ENCODE measurements around the gene TAGAP. TPM values are rescaled to one million over a fixed set of nuclear protein-coding genes. Genes with fewer than 3 reads are reported as not detected.

Gene TAGAP
- total RNA-seq, 1 experiment from 2014 or later, result 0.30 TPM

- CTCF ChIA-PET, result no interaction called here
- Histone ChIP-seq H3K4me2 (ENCODE audit: low read length) (no peak overlapping the region), H3K9ac (ENCODE audit: low read length) (no peak overlapping the region), H3K36me3 (ENCODE audit: control insufficient read depth in 1 of 2, insufficient read depth in 2 of 2, low read length in 2 of 2) (no peaks in the 10 kb centered on the region), H3K27me3 (ENCODE audit: insufficient read depth, low read length) (no peaks in the 10 kb centered on the region), H3K9me3 (ENCODE audit: control insufficient read depth in 1 of 2, insufficient read depth in 1 of 2, low read depth in 1 of 2, low read length in 2 of 2) (peaks cover 4 to 7% of the 10 kb centered on the region in 2 experiments; a peak in 1 of 4 replicates), H3K27ac (ENCODE audit: low read depth, low read length) (no peak overlapping the region), H3K79me2 (ENCODE audit: insufficient read depth, low read length) (no peaks in the 10 kb centered on the region), H3K4me1 (ENCODE audit: control insufficient read depth in 1 of 2, insufficient read depth in 2 of 2, low read length in 2 of 2) (no peaks in the 10 kb centered on the region), H3K4me3 (replicated peaks in 1 of 2; ENCODE audit: low read depth in 1 of 2, low read length in 2 of 2) (no peak overlapping the region), H4K20me1 (ENCODE audit: insufficient read depth) (no peaks in the 10 kb centered on the region), H2AFZ (ENCODE audit: low read depth, low read length, poor library complexity, severe bottlenecking) (no peak overlapping the region), H3K9me2 (ENCODE audit: insufficient read depth) (no peaks in the 10 kb centered on the region)
- RAD21 ChIA-PET (ENCODE audit: low non-redundant PET in 1 of 2, low total read pairs in 2 of 2, uncharacterized antibody in 2 of 2, unreplicated experiment in 2 of 2), result no interaction called here
- intact Hi-C loops (cut with micrococcal nuclease), result no loop called here
- DNase-seq (ENCODE audit: low read depth, low spot score) (no peak), ATAC-seq (no peak)
- no peak for TF ChIP-seq POLR2AphosphoS5 (IDR thresholded peaks at IDR 0.05; ENCODE audit: low read depth, low read length)
- no peak for TF ChIP-seq EZH2phosphoT487 (IDR thresholded peaks at IDR 0.05; ENCODE audit: borderline replicate concordance)
- TF ChIP-seq SIN3A (IDR thresholded peaks at IDR 0.05; ENCODE audit: low read depth), result no peak
- no peak for TF ChIP-seq POLR2A (IDR thresholded peaks at IDR 0.05; ENCODE audit: borderline replicate concordance, extremely low read depth, insufficient read depth, insufficient read length)
- TF ChIP-seq RAD21 (IDR thresholded peaks at IDR 0.05; ENCODE audit: low read depth), result no peak
- no peak for TF ChIP-seq FOSL1 (IDR thresholded peaks at IDR 0.05; ENCODE audit: low read depth)
- TF ChIP-seq, protein P1, sequence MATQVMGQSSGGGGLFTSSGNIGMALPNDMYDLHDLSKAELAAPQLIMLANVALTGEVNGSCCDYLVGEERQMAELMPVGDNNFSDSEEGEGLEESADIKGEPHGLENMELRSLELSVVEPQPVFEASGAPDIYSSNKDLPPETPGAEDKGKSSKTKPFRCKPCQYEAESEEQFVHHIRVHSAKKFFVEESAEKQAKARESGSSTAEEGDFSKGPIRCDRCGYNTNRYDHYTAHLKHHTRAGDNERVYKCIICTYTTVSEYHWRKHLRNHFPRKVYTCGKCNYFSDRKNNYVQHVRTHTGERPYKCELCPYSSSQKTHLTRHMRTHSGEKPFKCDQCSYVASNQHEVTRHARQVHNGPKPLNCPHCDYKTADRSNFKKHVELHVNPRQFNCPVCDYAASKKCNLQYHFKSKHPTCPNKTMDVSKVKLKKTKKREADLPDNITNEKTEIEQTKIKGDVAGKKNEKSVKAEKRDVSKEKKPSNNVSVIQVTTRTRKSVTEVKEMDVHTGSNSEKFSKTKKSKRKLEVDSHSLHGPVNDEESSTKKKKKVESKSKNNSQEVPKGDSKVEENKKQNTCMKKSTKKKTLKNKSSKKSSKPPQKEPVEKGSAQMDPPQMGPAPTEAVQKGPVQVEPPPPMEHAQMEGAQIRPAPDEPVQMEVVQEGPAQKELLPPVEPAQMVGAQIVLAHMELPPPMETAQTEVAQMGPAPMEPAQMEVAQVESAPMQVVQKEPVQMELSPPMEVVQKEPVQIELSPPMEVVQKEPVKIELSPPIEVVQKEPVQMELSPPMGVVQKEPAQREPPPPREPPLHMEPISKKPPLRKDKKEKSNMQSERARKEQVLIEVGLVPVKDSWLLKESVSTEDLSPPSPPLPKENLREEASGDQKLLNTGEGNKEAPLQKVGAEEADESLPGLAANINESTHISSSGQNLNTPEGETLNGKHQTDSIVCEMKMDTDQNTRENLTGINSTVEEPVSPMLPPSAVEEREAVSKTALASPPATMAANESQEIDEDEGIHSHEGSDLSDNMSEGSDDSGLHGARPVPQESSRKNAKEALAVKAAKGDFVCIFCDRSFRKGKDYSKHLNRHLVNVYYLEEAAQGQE (IDR thresholded peaks at IDR 0.05; ENCODE audit: low read depth), result no peak
- TF ChIP-seq SRF (IDR thresholded peaks at IDR 0.05; ENCODE audit: low read depth), result no peak
- TF ChIP-seq, protein P2, sequence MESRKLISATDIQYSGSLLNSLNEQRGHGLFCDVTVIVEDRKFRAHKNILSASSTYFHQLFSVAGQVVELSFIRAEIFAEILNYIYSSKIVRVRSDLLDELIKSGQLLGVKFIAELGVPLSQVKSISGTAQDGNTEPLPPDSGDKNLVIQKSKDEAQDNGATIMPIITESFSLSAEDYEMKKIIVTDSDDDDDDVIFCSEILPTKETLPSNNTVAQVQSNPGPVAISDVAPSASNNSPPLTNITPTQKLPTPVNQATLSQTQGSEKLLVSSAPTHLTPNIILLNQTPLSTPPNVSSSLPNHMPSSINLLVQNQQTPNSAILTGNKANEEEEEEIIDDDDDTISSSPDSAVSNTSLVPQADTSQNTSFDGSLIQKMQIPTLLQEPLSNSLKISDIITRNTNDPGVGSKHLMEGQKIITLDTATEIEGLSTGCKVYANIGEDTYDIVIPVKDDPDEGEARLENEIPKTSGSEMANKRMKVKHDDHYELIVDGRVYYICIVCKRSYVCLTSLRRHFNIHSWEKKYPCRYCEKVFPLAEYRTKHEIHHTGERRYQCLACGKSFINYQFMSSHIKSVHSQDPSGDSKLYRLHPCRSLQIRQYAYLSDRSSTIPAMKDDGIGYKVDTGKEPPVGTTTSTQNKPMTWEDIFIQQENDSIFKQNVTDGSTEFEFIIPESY (IDR thresholded peaks at IDR 0.05; ENCODE audit: extremely low read depth, insufficient replicate concordance, low read length), result no peak
- no peak for TF ChIP-seq ELF1 (IDR thresholded peaks at IDR 0.05; ENCODE audit: borderline replicate concordance, low read depth)
- TF ChIP-seq ZFX (IDR thresholded peaks at IDR 0.05), result no peak
- TF ChIP-seq EZH2 (IDR thresholded peaks at IDR 0.05), result no peak
- no peak for TF ChIP-seq CEBPB (IDR thresholded peaks at IDR 0.05; ENCODE audit: low read depth)
- TF ChIP-seq, protein P3, sequence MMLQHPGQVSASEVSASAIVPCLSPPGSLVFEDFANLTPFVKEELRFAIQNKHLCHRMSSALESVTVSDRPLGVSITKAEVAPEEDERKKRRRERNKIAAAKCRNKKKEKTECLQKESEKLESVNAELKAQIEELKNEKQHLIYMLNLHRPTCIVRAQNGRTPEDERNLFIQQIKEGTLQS (IDR thresholded peaks at IDR 0.05), result no peak
- no peak for TF ChIP-seq YY1 (IDR thresholded peaks at IDR 0.05; ENCODE audit: extremely low read depth, insufficient replicate concordance, low read depth, low read length)
- no peak for TF ChIP-seq JUND (IDR thresholded peaks at IDR 0.05)
- no TSS peak for BruUV-seq (replicated peaks)
- POLR2A ChIA-PET, result no interaction called here
Observed at GRCh38 chr6:159020011-159020410, 24.8 kb downstream of the TAGAP start.

Measured in HCT116 (cell line).